ENCODE measurements around the gene TMED4. TPM values are rescaled to one million over a fixed set of nuclear protein-coding genes. Genes with fewer than 3 reads are reported as not detected.

TMED4 gene
- total and polyA plus RNA-seq, 2 of the 13 experiments (the other 11 are each of a cell fraction or from before 2014, with no cell fraction given) = 81.4 to 109 TPM

DNA sequence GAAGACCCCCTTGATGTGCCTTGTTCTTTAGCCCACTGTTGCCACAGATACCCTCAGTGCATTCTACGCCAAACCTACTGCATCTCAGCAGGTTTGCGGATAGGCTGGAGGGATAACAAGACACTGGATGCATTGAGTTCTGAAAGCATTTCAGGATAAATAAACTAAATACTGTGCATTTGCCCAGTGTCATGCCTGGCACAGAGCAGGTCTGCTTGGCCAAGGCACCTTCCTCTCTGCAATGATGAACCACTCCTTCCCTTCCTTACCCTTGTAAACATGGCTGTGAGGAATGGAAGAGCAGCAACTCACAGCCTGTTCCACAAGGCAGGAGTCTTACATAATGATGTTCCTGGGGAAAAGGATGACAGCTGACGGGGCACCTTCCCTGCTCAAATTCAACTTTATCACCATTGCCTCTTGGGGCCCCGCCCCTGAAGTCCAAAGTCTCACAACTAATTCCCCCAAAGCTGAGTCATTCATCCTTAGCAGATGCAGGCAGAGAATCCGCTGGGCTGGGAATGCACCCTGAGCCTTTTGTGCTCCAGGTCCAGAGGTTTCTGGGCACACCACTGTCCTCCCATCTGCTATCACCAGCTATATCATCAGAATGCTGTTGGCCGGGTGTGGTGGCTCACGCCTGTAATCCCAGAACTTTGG, 19.9 kb downstream of the TMED4 start (continued):
- no peak for TF ChIP-seq ZNF232 (CRISPR knock-in tag; IDR thresholded peaks at IDR 0.05; ENCODE audit: borderline replicate concordance)
- TF ChIP-seq SRSF9 (IDR thresholded peaks at IDR 0.05; ENCODE audit: borderline replicate concordance, insufficient read depth, low read depth, low read length, poor library complexity, severe bottlenecking) = no peak
- no peak for TF ChIP-seq ZNF816 (CRISPR knock-in tag; IDR thresholded peaks at IDR 0.05; ENCODE audit: borderline replicate concordance)
- no peak for TF ChIP-seq ZNF563 (CRISPR knock-in tag; IDR thresholded peaks at IDR 0.05)
- TF ChIP-seq MYC (CRISPR knock-in tag; IDR thresholded peaks at IDR 0.05; ENCODE audit: borderline replicate concordance) = peak; percentile 55
- 0 out of 2 replicates have a peak, but pooled peaks have one; percentile 45 for TF ChIP-seq PRDM10 (CRISPR knock-in tag; IDR thresholded peaks at IDR 0.05; ENCODE audit: low read depth)
- TF ChIP-seq CCDC6 (CRISPR knock-in tag; IDR thresholded peaks at IDR 0.05) = peak; percentile 76
- no peak for TF ChIP-seq TCF7L2 (IDR thresholded peaks at IDR 0.05; ENCODE audit: low read depth, low read length)
- TF ChIP-seq GATA4 (IDR thresholded peaks at IDR 0.05; ENCODE audit: borderline replicate concordance, low read depth) = peak; percentile 18; the same call in 1 of the 2 replicates
- TF ChIP-seq, protein P1, sequence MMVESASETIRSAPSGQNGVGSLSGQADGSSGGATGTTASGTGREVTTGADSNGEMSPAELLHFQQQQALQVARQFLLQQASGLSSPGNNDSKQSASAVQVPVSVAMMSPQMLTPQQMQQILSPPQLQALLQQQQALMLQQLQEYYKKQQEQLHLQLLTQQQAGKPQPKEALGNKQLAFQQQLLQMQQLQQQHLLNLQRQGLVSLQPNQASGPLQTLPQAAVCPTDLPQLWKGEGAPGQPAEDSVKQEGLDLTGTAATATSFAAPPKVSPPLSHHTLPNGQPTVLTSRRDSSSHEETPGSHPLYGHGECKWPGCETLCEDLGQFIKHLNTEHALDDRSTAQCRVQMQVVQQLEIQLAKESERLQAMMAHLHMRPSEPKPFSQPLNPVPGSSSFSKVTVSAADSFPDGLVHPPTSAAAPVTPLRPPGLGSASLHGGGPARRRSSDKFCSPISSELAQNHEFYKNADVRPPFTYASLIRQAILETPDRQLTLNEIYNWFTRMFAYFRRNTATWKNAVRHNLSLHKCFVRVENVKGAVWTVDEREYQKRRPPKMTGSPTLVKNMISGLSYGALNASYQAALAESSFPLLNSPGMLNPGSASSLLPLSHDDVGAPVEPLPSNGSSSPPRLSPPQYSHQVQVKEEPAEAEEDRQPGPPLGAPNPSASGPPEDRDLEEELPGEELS (CRISPR knock-in tag; IDR thresholded peaks at IDR 0.05) = 0 out of 2 replicates have a peak, but pooled peaks have one; percentile 28
- no peak for TF ChIP-seq HNRNPUL1 (IDR thresholded peaks at IDR 0.05; ENCODE audit: low read depth, low read length)
- no peak for TF ChIP-seq ATAD3A (CRISPR knock-in tag; IDR thresholded peaks at IDR 0.05)
- TF ChIP-seq PPARG (CRISPR knock-in tag; conservative IDR thresholded peaks at IDR 0.05) = peak; percentile 88
- TF ChIP-seq FOSL2 (CRISPR knock-in tag; IDR thresholded peaks at IDR 0.05) = peak; percentile 96
- TF ChIP-seq SOX13 (IDR thresholded peaks at IDR 0.05) = no peak
- peak in 1 of 2 experiments; percentile 40; a peak in 1 of 4 replicates for TF ChIP-seq SOX13 (CRISPR knock-in tag; conservative IDR thresholded peaks at IDR 0.05 in 1 of 2, IDR thresholded peaks at IDR 0.05 in 1 of 2)
- no peak for TF ChIP-seq ZBTB37 (CRISPR knock-in tag; IDR thresholded peaks at IDR 0.05)
- no peak for TF ChIP-seq ZNF891 (CRISPR knock-in tag; IDR thresholded peaks at IDR 0.05)
- TF ChIP-seq MTERF4 (CRISPR knock-in tag; IDR thresholded peaks at IDR 0.05) = no peak
- TF ChIP-seq, protein P2, sequence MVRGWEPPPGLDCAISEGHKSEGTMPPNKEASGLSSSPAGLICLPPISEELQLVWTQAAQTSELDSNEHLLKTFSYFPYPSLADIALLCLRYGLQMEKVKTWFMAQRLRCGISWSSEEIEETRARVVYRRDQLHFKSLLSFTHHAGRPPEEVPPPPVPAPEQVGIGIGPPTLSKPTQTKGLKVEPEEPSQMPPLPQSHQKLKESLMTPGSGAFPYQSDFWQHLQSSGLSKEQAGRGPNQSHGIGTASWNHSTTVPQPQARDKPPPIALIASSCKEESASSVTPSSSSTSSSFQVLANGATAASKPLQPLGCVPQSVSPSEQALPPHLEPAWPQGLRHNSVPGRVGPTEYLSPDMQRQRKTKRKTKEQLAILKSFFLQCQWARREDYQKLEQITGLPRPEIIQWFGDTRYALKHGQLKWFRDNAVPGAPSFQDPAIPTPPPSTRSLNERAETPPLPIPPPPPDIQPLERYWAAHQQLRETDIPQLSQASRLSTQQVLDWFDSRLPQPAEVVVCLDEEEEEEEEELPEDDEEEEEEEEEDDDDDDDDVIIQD (CRISPR knock-in tag; IDR thresholded peaks at IDR 0.05; ENCODE audit: low read depth) = no peak
